GM12892 (cell line): ENCODE results near the gene CCDC92.

Experiments
- POLR2A ChIP-seq: IDR thresholded peaks from 2 replicates; pipeline ENCODE4 v1.6.1; 2011; ENCODE audit warnings: low read depth, low read length, control low read depth
- TAF1 ChIP-seq: IDR thresholded peaks from 2 replicates; pipeline ENCODE4 v1.6.1; 2011; ENCODE audit warnings: low read depth, mild to moderate bottlenecking, control low read depth, low read length, borderline replicate concordance

DNA sequence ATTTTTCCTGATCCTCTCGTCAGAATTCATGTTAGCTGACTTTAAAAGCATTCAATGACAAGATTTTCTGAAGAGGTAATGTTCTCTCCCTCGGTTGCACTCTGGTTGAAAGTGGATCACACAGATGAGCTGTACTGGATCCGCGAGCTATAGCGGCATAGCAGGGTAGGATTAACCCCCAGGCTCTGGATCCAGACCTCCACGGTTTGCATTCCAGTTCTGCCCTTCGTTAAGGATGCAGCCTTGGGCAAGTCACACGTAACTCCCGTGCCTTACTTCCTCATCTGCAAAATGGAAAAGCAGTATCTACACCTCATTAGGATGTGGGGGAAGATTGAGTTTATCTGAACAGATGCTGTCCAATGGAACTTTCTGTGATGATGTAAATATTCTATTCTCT, 13.8 kb downstream of the CCDC92 start:
- TF ChIP-seq TAF1 (no peak), POLR2A (no peak)
